ENCODE measurements around the gene TNFRSF13B. TPM values are rescaled to one million over a fixed set of nuclear protein-coding genes. Genes with fewer than 3 reads are reported as not detected.

TNFRSF13B gene
- total RNA-seq, 2 donors from 2014 or later: not detected

- Histone ChIP-seq H3K4me3 (no peak overlapping the region), H3K27me3 (replicated peaks; ENCODE audit: insufficient read depth) (no peaks in the 10 kb centered on the region), H3K4me1 (ENCODE audit: control insufficient read depth in 1 of 2, low read depth in 2 of 2) (no peaks in the 10 kb centered on the region), H3K27ac (no peak overlapping the region), H3K36me3 (no peaks in the 10 kb centered on the region), H3K9me3 (peaks cover 12% of the 10 kb centered on the region)
- DNase-seq (ENCODE audit: low spot score) (no peak), ATAC-seq (ENCODE audit: insufficient number of reproducible peaks, low FRiP score, low read depth) (no peak)
- TF ChIP-seq CTCF (IDR thresholded peaks at IDR 0.05): no peak
Observed at GRCh38 chr17:16953347-16953746, 18.6 kb downstream of the TNFRSF13B start.

- no peak for DNase-seq (ENCODE audit: low spot score)
- no peaks in the 10 kb centered on the region for H3K27me3 ChIP-seq (replicated peaks; ENCODE audit: insufficient read depth)
Observed at GRCh38 chr17:16952401-16952800, 19.5 kb downstream of the TNFRSF13B start.

GRCh38 chr17:16950488-16950887 lies 21.4 kb downstream of the TNFRSF13B start:
- no peak for TF ChIP-seq CTCF (IDR thresholded peaks at IDR 0.05)
- DNase-seq (ENCODE audit: low spot score): no peak

More at GRCh38 chr17:16952401-16952800, 19.5 kb downstream of the TNFRSF13B start:
- Histone ChIP-seq H3K4me1 (ENCODE audit: control insufficient read depth in 1 of 2, low read depth in 2 of 2) (no peaks in the 10 kb centered on the region), H3K4me3 (no peak overlapping the region), H3K9me3 (peaks cover 12% of the 10 kb centered on the region), H3K36me3 (no peaks in the 10 kb centered on the region), H3K27ac (no peak overlapping the region)
- no peak for TF ChIP-seq CTCF (IDR thresholded peaks at IDR 0.05)
- ATAC-seq (ENCODE audit: insufficient number of reproducible peaks, low FRiP score, low read depth): no peak

DNA sequence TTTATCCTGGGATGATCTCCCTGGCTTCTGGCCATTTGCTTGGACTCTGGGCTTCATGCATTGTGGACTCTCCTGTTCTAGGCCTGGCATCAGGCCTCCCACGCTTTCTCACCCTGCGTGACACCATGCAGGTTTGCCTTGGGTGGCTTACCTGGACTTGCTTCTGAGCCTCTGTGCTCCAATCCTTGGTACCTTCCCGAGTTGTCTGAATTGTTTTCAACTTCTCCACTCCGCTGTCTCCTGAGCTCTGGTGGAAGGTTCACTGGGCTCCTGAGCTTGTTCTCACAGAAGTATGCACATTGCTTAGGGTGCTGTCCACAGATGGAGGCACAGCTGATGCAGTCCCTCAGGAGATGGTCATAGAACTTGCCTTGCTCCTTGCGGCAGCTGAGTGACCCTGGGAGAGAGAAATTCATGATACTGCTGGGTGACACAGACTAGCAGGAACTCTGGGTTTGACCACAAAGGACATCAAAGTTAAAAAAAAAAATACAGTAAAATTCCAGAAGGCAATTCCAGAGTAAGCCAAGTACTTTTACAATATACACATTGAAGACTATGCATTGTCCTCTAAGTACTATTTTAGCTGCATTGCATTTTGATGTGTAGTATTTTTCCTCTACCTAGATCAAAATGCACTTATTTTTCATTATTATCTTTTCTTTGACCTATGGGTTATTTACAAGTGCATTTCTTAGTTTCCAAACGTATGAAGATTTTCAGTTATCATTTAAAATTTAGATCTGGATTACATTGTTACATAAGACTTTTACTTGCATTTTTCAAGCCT lies 23.1 kb downstream of the TNFRSF13B start:
- ATAC-seq (ENCODE audit: insufficient number of reproducible peaks, low FRiP score, low read depth) (no peak), DNase-seq (ENCODE audit: low spot score) (no peak)
- no peaks in the 10 kb centered on the region for H3K4me1 ChIP-seq (ENCODE audit: control insufficient read depth in 1 of 2, low read depth in 2 of 2)
- peaks cover 8% of the 10 kb centered on the region for H3K9me3 ChIP-seq
- H3K27me3 ChIP-seq (replicated peaks; ENCODE audit: insufficient read depth): no peaks in the 10 kb centered on the region
- no peak for TF ChIP-seq CTCF (IDR thresholded peaks at IDR 0.05)
- no peaks in the 10 kb centered on the region for H3K36me3 ChIP-seq
- H3K27ac ChIP-seq: no peak overlapping the region
- H3K4me3 ChIP-seq: no peak overlapping the region

More at GRCh38 chr17:16950488-16950887, 21.4 kb downstream of the TNFRSF13B start:
- ATAC-seq (ENCODE audit: insufficient number of reproducible peaks, low FRiP score, low read depth): no peak
- H3K27ac ChIP-seq: no peak overlapping the region
- H3K36me3 ChIP-seq: no peaks in the 10 kb centered on the region
- H3K4me3 ChIP-seq: no peak overlapping the region
- no peaks in the 10 kb centered on the region for H3K4me1 ChIP-seq (ENCODE audit: control insufficient read depth in 1 of 2, low read depth in 2 of 2)
- H3K9me3 ChIP-seq: peaks cover 8% of the 10 kb centered on the region
- no peaks in the 10 kb centered on the region for H3K27me3 ChIP-seq (replicated peaks; ENCODE audit: insufficient read depth)

DNA sequence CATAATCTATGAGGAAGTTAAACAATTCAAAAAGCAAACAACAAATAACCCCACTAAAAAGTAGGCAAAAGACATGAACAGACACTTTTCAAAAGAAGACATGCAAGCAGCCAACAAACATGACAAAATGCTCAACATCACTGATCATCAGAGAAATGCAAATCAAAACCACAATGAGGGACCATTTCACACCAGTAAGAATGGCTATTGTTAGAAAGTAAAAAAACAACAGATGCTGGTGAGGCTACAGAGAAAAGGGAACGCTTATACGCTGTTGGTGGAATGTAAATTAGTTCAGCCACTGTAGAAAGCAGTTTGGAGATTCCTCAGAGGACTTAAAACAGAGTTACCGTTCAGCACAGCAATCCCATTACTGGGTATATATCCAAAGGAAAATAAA lies 24.4 kb downstream of the TNFRSF13B start:
- DNase-seq (ENCODE audit: low spot score) (no peak), ATAC-seq (ENCODE audit: insufficient number of reproducible peaks, low FRiP score, low read depth) (no peak)
- Histone ChIP-seq H3K27me3 (replicated peaks; ENCODE audit: insufficient read depth) (no peaks in the 10 kb centered on the region), H3K9me3 (peaks cover 8% of the 10 kb centered on the region), H3K27ac (no peak overlapping the region), H3K4me3 (no peak overlapping the region), H3K36me3 (no peaks in the 10 kb centered on the region), H3K4me1 (ENCODE audit: control insufficient read depth in 1 of 2, low read depth in 2 of 2) (no peaks in the 10 kb centered on the region)
- no peak for TF ChIP-seq CTCF (IDR thresholded peaks at IDR 0.05)
